PFSK-1 (cell line): ENCODE measurements around the gene ANO9.

Experiments used
- FOXP2 ChIP-seq: optimal IDR thresholded peaks from 2 replicates; pipeline ENCODE3; 2011; ENCODE audit warnings: borderline replicate concordance, control low read depth, inconsistent platforms; ENCODE audit not compliant: insufficient read depth; ENCODE audit errors: extremely low read length, extremely low read depth
- POLR2AphosphoS5 ChIP-seq: IDR thresholded peaks from 2 replicates; pipeline ENCODE4 v1.6.1; 2012; ENCODE audit warnings: low read depth, mild to moderate bottlenecking, control low read depth, low read length, moderate library complexity
- REST ChIP-seq, 2 experiments: IDR thresholded peaks; 2 replicates each; pipeline versions ENCODE4 v1.6.1 to v1.8.0; 2011 to 2012; ENCODE audit warnings: low read depth in 2 of 2, low read length in 2 of 2, control low read depth in 1 of 2, inconsistent platforms in 1 of 2, mild to moderate bottlenecking in 1 of 2, moderate library complexity in 1 of 2; ENCODE audit not compliant: insufficient read depth in 1 of 2
- SIN3A ChIP-seq: IDR thresholded peaks from 2 replicates; pipeline ENCODE4 v1.6.1; 2012; ENCODE audit warnings: mild to moderate bottlenecking, low read length, moderate library complexity, borderline replicate concordance; ENCODE audit not compliant: insufficient read depth
- TAF1 ChIP-seq: IDR thresholded peaks from 2 replicates; pipeline ENCODE4 v1.6.1; 2012; ENCODE audit warnings: low read length, control low read depth, borderline replicate concordance; ENCODE audit not compliant: insufficient read depth

The ANO9 gene

GRCh38 chr11:440065-441042 lies 1.5 kb downstream of the ANO9 start:
- no peak for TF ChIP-seq POLR2AphosphoS5
- TF ChIP-seq TAF1: no peak
- TF ChIP-seq REST (IDR thresholded peaks at IDR 0.05; ENCODE audit: insufficient read depth in 1 of 2, low read depth in 2 of 2, low read length in 2 of 2): no peak
- TF ChIP-seq SIN3A: no peak
- TF ChIP-seq FOXP2: no peak

GRCh38 chr11:439315-440064 lies 2.3 kb downstream of the ANO9 start:
- TF ChIP-seq FOXP2 (no peak), POLR2AphosphoS5 (no peak), REST (IDR thresholded peaks at IDR 0.05; ENCODE audit: insufficient read depth in 1 of 2, low read depth in 2 of 2, low read length in 2 of 2) (no peak), TAF1 (no peak), SIN3A (no peak)

- TF ChIP-seq TAF1: no peak
- no peak for TF ChIP-seq REST (IDR thresholded peaks at IDR 0.05; ENCODE audit: insufficient read depth in 1 of 2, low read depth in 2 of 2, low read length in 2 of 2)
- no peak for TF ChIP-seq FOXP2
- no peak for TF ChIP-seq POLR2AphosphoS5
- no peak for TF ChIP-seq SIN3A
Measured at GRCh38 chr11:438101-438844, 3.5 kb downstream of the ANO9 start.

- TF ChIP-seq SIN3A (no peak), FOXP2 (no peak), TAF1 (no peak), REST (IDR thresholded peaks at IDR 0.05; ENCODE audit: insufficient read depth in 1 of 2, low read depth in 2 of 2, low read length in 2 of 2) (no peak), POLR2AphosphoS5 (no peak)
Measured at GRCh38 chr11:437228-437870, 4.5 kb downstream of the ANO9 start.
